Caco-2 (cell line): Measurements from ENCODE around the gene CAPN11. TPM values are rescaled to one million over a fixed set of nuclear protein-coding genes. Genes with fewer than 3 reads are reported as not detected.

Source experiments
- BruUV-seq: library from RNA; stranded (reverse); fragments of 400-500 nt; replicated peaks from 2 replicates; lab custom pipeline; 2021; lab: Mats Ljungman, UMichigan
- CTCF ChIA-PET: fragments of 300-600 bp; sonication (Branson Sonifier 250); formaldehyde crosslinking; loops from one replicate; lab custom pipeline; 2022; ENCODE audit warnings: antibody characterized with exemption; lab: Charles Lee
- POLR2A ChIA-PET: fragments of 300-600 bp; sonication (Branson Sonifier 250); formaldehyde crosslinking; loops from one replicate; lab custom pipeline; 2022; ENCODE audit warnings: antibody characterized with exemption; lab: Charles Lee
- DNase-seq, 2 experiments: peaks; one replicate each; pipeline versions ENCODE4 v3.0.0 to v3.0.0-alpha.2; 2020 to 2022
- H3K27me3 ChIP-seq: replicated peaks from 2 replicates; pipeline ENCODE4 v1.6.0; 2011; ENCODE audit warnings: low read length; ENCODE audit not compliant: control insufficient read depth, insufficient read depth
- H3K36me3 ChIP-seq: 2 replicates; pipeline ENCODE4 v1.5.1; 2011; ENCODE audit warnings: low read length; ENCODE audit not compliant: control insufficient read depth, insufficient read depth
- H3K4me1 ChIP-seq: fragments of 250-450 bp; sonication (Bioruptor Pico); 2 replicates; pipeline ENCODE4 v1.5.1; 2020; ENCODE audit warnings: mild to moderate bottlenecking
- H3K4me3 ChIP-seq: 2 replicates; pipeline ENCODE4 v1.5.1; 2011; ENCODE audit warnings: low read depth, mild to moderate bottlenecking, control low read depth, low read length
- H3K9me3 ChIP-seq: fragments of 250-450 bp; sonication (Bioruptor Pico); 2 replicates; pipeline ENCODE4 v1.5.1; 2020; ENCODE audit warnings: mild to moderate bottlenecking, moderate library complexity
- H3K27ac Mint-ChIP-seq: one replicate; pipeline ENCODE4 v1.8.0; 2022; ENCODE audit warnings: mixed read lengths; ENCODE audit not compliant: unreplicated experiment
- H3K27me3 Mint-ChIP-seq: one replicate; pipeline ENCODE4 v1.8.0; 2022; ENCODE audit warnings: mixed read lengths; ENCODE audit not compliant: insufficient read depth, unreplicated experiment
- H3K36me3 Mint-ChIP-seq: one replicate; pipeline ENCODE4 v1.8.0; 2022; ENCODE audit warnings: mild to moderate bottlenecking, mixed read lengths; ENCODE audit not compliant: insufficient read depth, unreplicated experiment
- H3K4me1 Mint-ChIP-seq: one replicate; pipeline ENCODE4 v1.8.0; 2022; ENCODE audit warnings: low read depth, mixed read lengths; ENCODE audit not compliant: unreplicated experiment
- H3K4me3 Mint-ChIP-seq: one replicate; pipeline ENCODE4 v1.8.0; 2022; ENCODE audit warnings: mild to moderate bottlenecking, moderate library complexity, mixed read lengths; ENCODE audit not compliant: unreplicated experiment
- H3K9me3 Mint-ChIP-seq: one replicate; pipeline ENCODE4 v1.8.0; 2022; ENCODE audit warnings: mixed read lengths; ENCODE audit not compliant: unreplicated experiment
- CTCF ChIP-seq, 2 experiments: fragments of 200-600 bp in 1 of 2; IDR thresholded peaks; 1 replicate in 1 of 2; 2 replicates in 1 of 2; pipeline versions ENCODE4 v1.5.1 to v1.8.0; 2011 to 2022; ENCODE audit warnings: antibody characterized with exemption in 1 of 2, control low read depth in 1 of 2, inconsistent platforms in 1 of 2, low read depth in 1 of 2, low read length in 1 of 2, mild to moderate bottlenecking in 1 of 2, moderate library complexity in 1 of 2; ENCODE audit not compliant: insufficient read depth in 1 of 2, severe bottlenecking in 1 of 2, unreplicated experiment in 1 of 2
- intact Hi-C: fragments of 100-400 bp; cut with micrococcal nuclease; formaldehyde crosslinking; loops from one replicate; pipeline ENCODE4 v1.10.0; 2022; ENCODE audit not compliant: unreplicated experiment
- total RNA-seq: library from RNA; stranded (reverse); gene quantifications from 2 replicates; pipeline ENCODE4 v1.2.3, GENCODE V29; 2022

The CAPN11 gene
- total RNA-seq, 1 experiment from 2014 or later: not detected

- no peak for DNase-seq
- Mint-ChIP-seq H3K27ac (no peak overlapping the region), H3K27me3 (no peaks in the 10 kb centered on the region), H3K4me3 (peak overlapping the region; percentile 89), H3K4me1 (peaks cover 7% of the 10 kb centered on the region), H3K36me3 (peaks cover 12% of the 10 kb centered on the region), H3K9me3 (no peaks in the 10 kb centered on the region)
- no TSS peak for BruUV-seq
- Histone ChIP-seq H3K9me3 (no peaks in the 10 kb centered on the region), H3K4me3 (no peak overlapping the region), H3K27me3 (no peaks in the 10 kb centered on the region), H3K4me1 (peaks cover 41% of the 10 kb centered on the region), H3K36me3 (no peaks in the 10 kb centered on the region)
- CTCF ChIA-PET: interaction anchor here (1.4 to 4.0 kb wide), 3 partner anchors 10 to 52 kb away, joined by 3 to 25 read pairs (median 6); no protein-coding TSS in a partner anchor
- POLR2A ChIA-PET: interaction anchor here (2.3 kb wide), 1 partner anchor 22 kb away, joined by 13 read pairs; the partner anchor contains the start of gene HSP90AB1
- intact Hi-C loops: no loop called here
- no peak for TF ChIP-seq CTCF (IDR thresholded peaks at IDR 0.05; ENCODE audit: insufficient read depth in 1 of 2, low read depth in 1 of 2, low read length in 1 of 2, severe bottlenecking in 1 of 2, unreplicated experiment in 1 of 2)
Observed at GRCh38 chr6:44224965-44225305, 66.3 kb downstream of the CAPN11 start.

GRCh38 chr6:44225579-44226325, 67.1 kb downstream of the CAPN11 start:
- Mint-ChIP-seq H3K4me1 (peaks cover 7% of the 10 kb centered on the region), H3K27ac (no peak overlapping the region), H3K27me3 (no peaks in the 10 kb centered on the region), H3K9me3 (no peaks in the 10 kb centered on the region), H3K4me3 (peak overlapping the region; percentile 58), H3K36me3 (peaks cover 12% of the 10 kb centered on the region)
- Histone ChIP-seq H3K4me3 (no peak overlapping the region), H3K27me3 (no peaks in the 10 kb centered on the region), H3K9me3 (no peaks in the 10 kb centered on the region), H3K36me3 (no peaks in the 10 kb centered on the region), H3K4me1 (peaks cover 41% of the 10 kb centered on the region)
- CTCF ChIA-PET: interaction anchor here (1.4 to 4.0 kb wide), 2 partner anchors 9 to 53 kb away, joined by 6 to 25 read pairs; no protein-coding TSS in a partner anchor
- no peak for TF ChIP-seq CTCF (IDR thresholded peaks at IDR 0.05; ENCODE audit: insufficient read depth in 1 of 2, low read depth in 1 of 2, low read length in 1 of 2, severe bottlenecking in 1 of 2, unreplicated experiment in 1 of 2)
- POLR2A ChIA-PET: no interaction called here
- no TSS peak for BruUV-seq
- intact Hi-C loops: no loop called here
- peak in 1 of 2 experiments; percentile 61 for DNase-seq

GRCh38 chr6:44226368-44227147, 67.9 kb downstream of the CAPN11 start:
- H3K4me1 Mint-ChIP-seq: peaks cover 7% of the 10 kb centered on the region
- ChIA-PET CTCF (interaction anchor here (1.4 to 4.0 kb wide), 2 partner anchors 8 to 54 kb away, joined by 6 to 25 read pairs; no protein-coding TSS in a partner anchor), POLR2A (no interaction called here)
- no peaks in the 10 kb centered on the region for H3K36me3 ChIP-seq
- intact Hi-C loops: no loop called here
- peaks cover 17% of the 10 kb centered on the region for H3K36me3 Mint-ChIP-seq
- BruUV-seq: no TSS peak
- no peak overlapping the region for H3K4me3 ChIP-seq
- H3K27ac Mint-ChIP-seq: no peak overlapping the region
- no peak for TF ChIP-seq CTCF (IDR thresholded peaks at IDR 0.05; ENCODE audit: insufficient read depth in 1 of 2, low read depth in 1 of 2, low read length in 1 of 2, severe bottlenecking in 1 of 2, unreplicated experiment in 1 of 2)
- H3K27me3 ChIP-seq: no peaks in the 10 kb centered on the region
- H3K4me1 ChIP-seq: peaks cover 37% of the 10 kb centered on the region
- no peaks in the 10 kb centered on the region for H3K27me3 Mint-ChIP-seq
- no peak overlapping the region for H3K4me3 Mint-ChIP-seq
- no peaks in the 10 kb centered on the region for H3K9me3 ChIP-seq
- no peaks in the 10 kb centered on the region for H3K9me3 Mint-ChIP-seq
- no peak for DNase-seq
